Panc1 (cell line): ENCODE results near the gene CHAC1. TPM values are rescaled to one million over a fixed set of nuclear protein-coding genes. Genes with fewer than 3 reads are reported as not detected.
A peak's percentile ranks its signal among the peaks of the same experiment; 100 is the strongest.
"Not testable (repeated sequence)": the region's sequence is repeated elsewhere in the genome, so short reads cannot be mapped to it uniquely, and the experiment has no call there.

ENCODE experiments used
- ATAC-seq: fragments of 200-7000 bp; cut with Tn5 transposase; 2 replicates; pipeline ENCODE4 v1.9.1; 2020; ENCODE audit warnings: mild to moderate bottlenecking, moderate library complexity
- BruUV-seq: library from RNA; stranded (reverse); fragments of 400-500 nt; replicated peaks from 2 replicates; lab custom pipeline; 2021; lab: Mats Ljungman, UMichigan
- CTCF ChIA-PET: fragments of 300-600 bp; sonication (Branson Sonifier 250); formaldehyde crosslinking; loops from one replicate; lab custom pipeline; 2022; ENCODE audit warnings: antibody characterized with exemption; lab: Charles Lee
- POLR2A ChIA-PET: fragments of 300-600 bp; sonication (Branson Sonifier 250); formaldehyde crosslinking; loops from one replicate; lab custom pipeline; 2022; ENCODE audit warnings: antibody characterized with exemption; lab: Charles Lee
- DNase-seq: peaks from one replicate; pipeline ENCODE4 v3.0.0-alpha.2; 2010; ENCODE audit warnings: low read depth, low spot score
- H3K27ac ChIP-seq: 2 replicates; pipeline ENCODE4 v1.5.1; 2011; ENCODE audit warnings: mild to moderate bottlenecking, low read length, inconsistent platforms
- H3K27me3 ChIP-seq: fragments of 200-500 bp; sonication (Bioruptor generic); 2 replicates; pipeline ENCODE4 v1.6.0; 2014; ENCODE audit warnings: low read length, inconsistent platforms; ENCODE audit not compliant: control insufficient read depth, insufficient read depth
- H3K36me3 ChIP-seq: fragments of 200-500 bp; sonication (Bioruptor generic); 2 replicates; pipeline ENCODE4 v1.5.1; 2014; ENCODE audit warnings: inconsistent platforms, mild to moderate bottlenecking, low read length, moderate library complexity; ENCODE audit not compliant: control insufficient read depth, insufficient read depth
- H3K4me1 ChIP-seq: 2 replicates; pipeline ENCODE4 v1.5.1; 2011; ENCODE audit warnings: inconsistent platforms, mild to moderate bottlenecking, low read length, moderate library complexity; ENCODE audit not compliant: control insufficient read depth, insufficient read depth
- H3K4me3 ChIP-seq, 2 experiments: 2 replicates each; pipeline ENCODE4 v1.5.1; 2011 to 2012; ENCODE audit warnings: low read depth in 2 of 2, low read length in 2 of 2, mild to moderate bottlenecking in 2 of 2, inconsistent platforms in 1 of 2, moderate library complexity in 1 of 2
- H3K9me3 ChIP-seq: fragments of 200-500 bp; sonication (Bioruptor generic); 2 replicates; pipeline ENCODE4 v1.5.1; 2014; ENCODE audit warnings: low read depth, mild to moderate bottlenecking, inconsistent platforms, low read length, moderate library complexity; ENCODE audit not compliant: control insufficient read depth, insufficient read depth
- POLR2AphosphoS5 ChIP-seq: IDR thresholded peaks from 2 replicates; pipeline ENCODE4 v1.6.1; 2012; ENCODE audit warnings: mild to moderate bottlenecking, low read depth, low read length, moderate library complexity
- SIN3A ChIP-seq: IDR thresholded peaks from 2 replicates; pipeline ENCODE4 v1.6.1; 2012; ENCODE audit warnings: low read depth, mild to moderate bottlenecking, low read length, moderate library complexity, borderline replicate concordance; ENCODE audit not compliant: insufficient read depth
- TCF7L2 ChIP-seq: IDR thresholded peaks from 2 replicates; pipeline ENCODE4 v1.6.1; 2011; ENCODE audit warnings: mild to moderate bottlenecking, low read depth, low read length, inconsistent platforms
- in situ Hi-C: cut with HindIII; loops from 2 replicates; pipeline ENCODE4 v1.10.0; 2016; ENCODE audit warnings: low sequenced_read_pairs, low pct_unique_long_range_greater_than_20kb
- intact Hi-C: fragments of 100-400 bp; cut with micrococcal nuclease; formaldehyde crosslinking; loops from one replicate; pipeline ENCODE4 v1.10.0; 2022; ENCODE audit not compliant: unreplicated experiment
- total RNA-seq: library from RNA; stranded (reverse); gene quantifications from one replicate; pipeline ENCODE4 v1.2.1, GENCODE V29; 2021; ENCODE audit not compliant: unreplicated experiment
- TF ChIP-seq, protein P1 (sequence below), 2 experiments: IDR thresholded peaks; 2 replicates each; pipeline ENCODE4 v1.6.1; 2011 to 2012; ENCODE audit warnings: low read depth in 2 of 2, control low read depth in 1 of 2, low read length in 1 of 2, mild to moderate bottlenecking in 1 of 2, moderate library complexity in 1 of 2; ENCODE audit not compliant: insufficient read depth in 1 of 2
- TF ChIP-seq, protein P2 (sequence below): fragments of 450-650 bp; IDR thresholded peaks from 2 replicates; pipeline ENCODE4 v1.5.1; 2017; ENCODE audit warnings: mild to moderate bottlenecking

The CHAC1 gene
- total RNA-seq, 1 experiment from 2014 or later = 15.5 TPM

DNA sequence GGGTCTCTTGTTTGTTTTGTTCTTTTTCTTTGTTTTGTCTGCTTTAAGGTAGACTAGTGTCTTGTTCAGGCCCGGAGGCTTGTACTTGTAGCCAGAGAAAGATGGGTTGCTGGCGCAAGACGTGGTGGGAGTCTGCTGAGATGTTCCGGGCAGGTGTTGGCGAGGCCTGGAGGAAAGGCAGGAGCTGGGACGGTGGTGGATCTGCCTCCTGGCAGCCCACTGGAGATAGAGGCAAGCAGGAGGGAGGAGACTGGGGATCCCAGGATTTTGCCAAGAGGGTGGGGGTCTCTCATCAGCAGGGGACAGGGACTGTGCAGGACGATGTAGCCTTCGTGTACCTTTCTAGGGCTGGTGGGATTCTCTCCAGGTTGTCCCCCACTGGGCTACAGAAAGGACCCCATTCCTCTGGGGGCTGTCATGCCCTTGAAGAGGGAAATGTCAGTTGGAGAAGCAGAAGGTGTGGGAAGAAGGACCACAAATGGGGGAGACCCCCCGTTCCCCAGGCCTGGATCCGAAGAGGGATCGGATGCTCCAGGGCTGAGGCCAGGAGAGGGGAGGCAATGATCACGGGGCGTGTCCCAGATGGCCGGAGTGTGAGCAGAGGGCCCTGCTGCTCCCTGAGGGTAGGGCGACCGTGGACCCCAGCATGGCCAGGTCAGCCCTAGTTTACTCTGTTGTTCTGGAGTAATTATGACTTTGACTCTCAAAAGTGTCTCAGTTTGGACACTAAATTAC, 7.0 kb downstream of the CHAC1 start:
- H3K36me3 ChIP-seq = peaks cover 2% of the 10 kb centered on the region; the same call in 1 of the 2 replicates
- no TSS peak for BruUV-seq
- peaks cover 2% of the 10 kb centered on the region; the same call in 1 of the 2 replicates for H3K4me1 ChIP-seq
- no peak overlapping the region for H3K27ac ChIP-seq
- ATAC-seq (no peak), DNase-seq (no peak)
- in situ Hi-C loops (no loop called here), intact Hi-C loops (no loop called here)
- H3K9me3 ChIP-seq = no peaks in the 10 kb centered on the region
- no peaks in the 10 kb centered on the region for H3K27me3 ChIP-seq
- H3K4me3 ChIP-seq = no peak overlapping the region
- CTCF ChIA-PET = no interaction called here
- POLR2A ChIA-PET = no interaction called here
- TF ChIP-seq, protein P1, sequence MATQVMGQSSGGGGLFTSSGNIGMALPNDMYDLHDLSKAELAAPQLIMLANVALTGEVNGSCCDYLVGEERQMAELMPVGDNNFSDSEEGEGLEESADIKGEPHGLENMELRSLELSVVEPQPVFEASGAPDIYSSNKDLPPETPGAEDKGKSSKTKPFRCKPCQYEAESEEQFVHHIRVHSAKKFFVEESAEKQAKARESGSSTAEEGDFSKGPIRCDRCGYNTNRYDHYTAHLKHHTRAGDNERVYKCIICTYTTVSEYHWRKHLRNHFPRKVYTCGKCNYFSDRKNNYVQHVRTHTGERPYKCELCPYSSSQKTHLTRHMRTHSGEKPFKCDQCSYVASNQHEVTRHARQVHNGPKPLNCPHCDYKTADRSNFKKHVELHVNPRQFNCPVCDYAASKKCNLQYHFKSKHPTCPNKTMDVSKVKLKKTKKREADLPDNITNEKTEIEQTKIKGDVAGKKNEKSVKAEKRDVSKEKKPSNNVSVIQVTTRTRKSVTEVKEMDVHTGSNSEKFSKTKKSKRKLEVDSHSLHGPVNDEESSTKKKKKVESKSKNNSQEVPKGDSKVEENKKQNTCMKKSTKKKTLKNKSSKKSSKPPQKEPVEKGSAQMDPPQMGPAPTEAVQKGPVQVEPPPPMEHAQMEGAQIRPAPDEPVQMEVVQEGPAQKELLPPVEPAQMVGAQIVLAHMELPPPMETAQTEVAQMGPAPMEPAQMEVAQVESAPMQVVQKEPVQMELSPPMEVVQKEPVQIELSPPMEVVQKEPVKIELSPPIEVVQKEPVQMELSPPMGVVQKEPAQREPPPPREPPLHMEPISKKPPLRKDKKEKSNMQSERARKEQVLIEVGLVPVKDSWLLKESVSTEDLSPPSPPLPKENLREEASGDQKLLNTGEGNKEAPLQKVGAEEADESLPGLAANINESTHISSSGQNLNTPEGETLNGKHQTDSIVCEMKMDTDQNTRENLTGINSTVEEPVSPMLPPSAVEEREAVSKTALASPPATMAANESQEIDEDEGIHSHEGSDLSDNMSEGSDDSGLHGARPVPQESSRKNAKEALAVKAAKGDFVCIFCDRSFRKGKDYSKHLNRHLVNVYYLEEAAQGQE (IDR thresholded peaks at IDR 0.05; ENCODE audit: insufficient read depth in 1 of 2, low read depth in 2 of 2, low read length in 1 of 2) = no peak
- TF ChIP-seq SIN3A = no peak
- TF ChIP-seq, protein P2, sequence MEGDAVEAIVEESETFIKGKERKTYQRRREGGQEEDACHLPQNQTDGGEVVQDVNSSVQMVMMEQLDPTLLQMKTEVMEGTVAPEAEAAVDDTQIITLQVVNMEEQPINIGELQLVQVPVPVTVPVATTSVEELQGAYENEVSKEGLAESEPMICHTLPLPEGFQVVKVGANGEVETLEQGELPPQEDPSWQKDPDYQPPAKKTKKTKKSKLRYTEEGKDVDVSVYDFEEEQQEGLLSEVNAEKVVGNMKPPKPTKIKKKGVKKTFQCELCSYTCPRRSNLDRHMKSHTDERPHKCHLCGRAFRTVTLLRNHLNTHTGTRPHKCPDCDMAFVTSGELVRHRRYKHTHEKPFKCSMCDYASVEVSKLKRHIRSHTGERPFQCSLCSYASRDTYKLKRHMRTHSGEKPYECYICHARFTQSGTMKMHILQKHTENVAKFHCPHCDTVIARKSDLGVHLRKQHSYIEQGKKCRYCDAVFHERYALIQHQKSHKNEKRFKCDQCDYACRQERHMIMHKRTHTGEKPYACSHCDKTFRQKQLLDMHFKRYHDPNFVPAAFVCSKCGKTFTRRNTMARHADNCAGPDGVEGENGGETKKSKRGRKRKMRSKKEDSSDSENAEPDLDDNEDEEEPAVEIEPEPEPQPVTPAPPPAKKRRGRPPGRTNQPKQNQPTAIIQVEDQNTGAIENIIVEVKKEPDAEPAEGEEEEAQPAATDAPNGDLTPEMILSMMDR = no peak
- TF ChIP-seq TCF7L2 = no peak
- no peak for TF ChIP-seq POLR2AphosphoS5

DNA sequence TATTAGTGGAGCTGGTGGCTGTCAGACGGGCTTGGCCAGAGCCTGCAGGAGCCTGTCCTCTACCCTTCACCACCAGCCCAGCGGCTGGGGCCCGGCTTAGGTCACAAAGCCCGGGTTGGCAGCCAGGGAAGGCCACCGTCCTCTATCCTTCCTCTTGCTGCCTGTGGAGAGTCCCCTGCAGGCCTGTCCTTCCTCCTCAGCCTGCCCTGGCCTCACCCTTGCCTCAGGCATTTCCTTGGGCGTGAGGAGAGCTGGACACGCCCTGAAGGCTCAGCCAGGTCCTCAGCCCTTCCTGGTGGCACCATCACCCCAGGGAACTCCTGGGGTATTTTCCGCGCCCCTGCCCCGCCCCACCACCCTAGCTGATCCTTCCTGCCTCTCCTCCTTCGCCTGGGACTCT, 7.7 kb downstream of the CHAC1 start:
- BruUV-seq = no TSS peak
- H3K9me3 ChIP-seq = no peaks in the 10 kb centered on the region
- POLR2A ChIA-PET = no interaction called here
- CTCF ChIA-PET = no interaction called here
- peaks cover 2% of the 10 kb centered on the region; the same call in 1 of the 2 replicates for H3K36me3 ChIP-seq
- intact Hi-C loops (no loop called here), in situ Hi-C loops (no loop called here)
- no peak overlapping the region for H3K4me3 ChIP-seq
- ATAC-seq (0 out of 2 replicates have a peak, but pooled peaks have one; percentile 37), DNase-seq (no peak)
- TF ChIP-seq, protein P2 = no peak
- TF ChIP-seq, protein P1 (IDR thresholded peaks at IDR 0.05; ENCODE audit: insufficient read depth in 1 of 2, low read depth in 2 of 2, low read length in 1 of 2) = no peak
- TF ChIP-seq SIN3A (no peak), POLR2AphosphoS5 (no peak), TCF7L2 (no peak)
- peaks cover 2% of the 10 kb centered on the region; the same call in 1 of the 2 replicates for H3K4me1 ChIP-seq
- H3K27ac ChIP-seq = no peak overlapping the region
- no peaks in the 10 kb centered on the region for H3K27me3 ChIP-seq

DNA sequence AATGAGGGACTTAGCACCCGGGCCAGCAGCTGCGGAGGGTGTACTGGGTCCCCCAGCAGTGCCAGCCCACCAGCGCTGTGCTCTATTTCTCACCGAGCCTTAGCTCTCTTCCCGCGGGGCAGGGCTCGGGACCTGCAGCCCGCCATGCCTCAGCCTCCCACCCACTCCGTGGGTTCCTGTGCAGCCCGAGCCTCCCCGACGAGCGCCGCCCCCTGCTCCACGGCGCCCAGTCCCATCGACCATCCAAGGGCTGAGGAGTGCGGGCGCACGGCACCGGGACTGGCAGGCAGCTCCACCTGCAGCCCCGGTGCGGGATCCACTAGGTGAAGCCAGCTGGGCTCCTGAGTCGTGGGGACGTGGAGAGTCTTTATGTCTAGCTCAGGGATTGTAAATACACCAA, 8.5 kb downstream of the CHAC1 start:
- ATAC-seq, in situ Hi-C loops: not testable (repeated sequence)
- CTCF ChIA-PET = interaction anchor here (0.6 kb wide), 1 partner anchor 22 kb away, joined by 3 read pairs; no protein-coding TSS in a partner anchor

More for the DNA sequence above, 8.5 kb downstream of the CHAC1 start:
- H3K36me3 ChIP-seq, BruUV-seq, H3K4me3 ChIP-seq, H3K27ac ChIP-seq, DNase-seq, H3K27me3 ChIP-seq, intact Hi-C loops, H3K9me3 ChIP-seq, H3K4me1 ChIP-seq: not testable (repeated sequence)
- POLR2A ChIA-PET = interaction anchor here (0.5 kb wide), 1 partner anchor 50 kb away, joined by 5 read pairs; no protein-coding TSS in a partner anchor
